Thymus (tissue), 11 donors: ENCODE results near the gene SPAG17. TPM values are rescaled to one million over a fixed set of nuclear protein-coding genes. Genes with fewer than 3 reads are reported as not detected.

Experiments
- DNase-seq, 9 donors: peaks; one replicate each; pipeline ENCODE4 v3.0.0-alpha.2; 2013; ENCODE audit warnings: low spot score in 9 of 9, low read depth in 6 of 9, missing footprints in 1 of 9
- H3K27ac ChIP-seq, 2 donors: one replicate each; pipeline ENCODE4 v1.5.1; 2013; ENCODE audit warnings: control low read depth in 1 of 2, low read depth in 1 of 2, low read length in 1 of 2, mild to moderate bottlenecking in 1 of 2, moderate library complexity in 1 of 2
- H3K27me3 ChIP-seq, 2 donors: one replicate each; pipeline ENCODE4 v1.5.1; 2013; ENCODE audit warnings: low read length in 1 of 2; ENCODE audit not compliant: control insufficient read depth in 2 of 2, insufficient read depth in 1 of 2
- H3K36me3 ChIP-seq, 2 donors: one replicate each; pipeline ENCODE4 v1.5.1; 2013; ENCODE audit warnings: low read length in 1 of 2, mild to moderate bottlenecking in 1 of 2, moderate library complexity in 1 of 2; ENCODE audit not compliant: control insufficient read depth in 2 of 2, insufficient read depth in 2 of 2
- H3K4me1 ChIP-seq, 2 donors: one replicate each; pipeline ENCODE4 v1.5.1; 2013; ENCODE audit warnings: low read length in 2 of 2; ENCODE audit not compliant: control insufficient read depth in 2 of 2, insufficient read depth in 2 of 2
- H3K4me3 ChIP-seq, 2 donors: one replicate each; pipeline ENCODE4 v1.5.1; 2013; ENCODE audit warnings: low read length in 2 of 2, control low read depth in 1 of 2, mild to moderate bottlenecking in 1 of 2
- H3K9me3 ChIP-seq, 2 donors: one replicate each; pipeline ENCODE4 v1.5.1; 2013; ENCODE audit warnings: low read length in 1 of 2, mild to moderate bottlenecking in 1 of 2; ENCODE audit not compliant: control insufficient read depth in 2 of 2, insufficient read depth in 1 of 2
- WGBS: extraction: QIAGEN DNeasy Blood & Tissue Kit; methylation state at CpG from one replicate; pipeline ENCODE4 v1.1.7; 2013; 5-methylcytosine and 5-hydroxymethylcytosine counted together
- polyA plus RNA-seq: library from polyadenylated mRNA; stranded (reverse); fragments of 200-250 nt; gene quantifications from one replicate; pipeline ENCODE4 v1.2.3, GENCODE V29; 2013
- total RNA-seq: library from RNA; stranded (reverse); fragments of 120-200 nt; gene quantifications from one replicate; pipeline ENCODE4 v1.2.4, GENCODE V29; 2013
- donor health status: healthy.

SPAG17 gene
- total and polyA plus RNA-seq, 2 donors = 0.33 to 0.50 TPM

DNA sequence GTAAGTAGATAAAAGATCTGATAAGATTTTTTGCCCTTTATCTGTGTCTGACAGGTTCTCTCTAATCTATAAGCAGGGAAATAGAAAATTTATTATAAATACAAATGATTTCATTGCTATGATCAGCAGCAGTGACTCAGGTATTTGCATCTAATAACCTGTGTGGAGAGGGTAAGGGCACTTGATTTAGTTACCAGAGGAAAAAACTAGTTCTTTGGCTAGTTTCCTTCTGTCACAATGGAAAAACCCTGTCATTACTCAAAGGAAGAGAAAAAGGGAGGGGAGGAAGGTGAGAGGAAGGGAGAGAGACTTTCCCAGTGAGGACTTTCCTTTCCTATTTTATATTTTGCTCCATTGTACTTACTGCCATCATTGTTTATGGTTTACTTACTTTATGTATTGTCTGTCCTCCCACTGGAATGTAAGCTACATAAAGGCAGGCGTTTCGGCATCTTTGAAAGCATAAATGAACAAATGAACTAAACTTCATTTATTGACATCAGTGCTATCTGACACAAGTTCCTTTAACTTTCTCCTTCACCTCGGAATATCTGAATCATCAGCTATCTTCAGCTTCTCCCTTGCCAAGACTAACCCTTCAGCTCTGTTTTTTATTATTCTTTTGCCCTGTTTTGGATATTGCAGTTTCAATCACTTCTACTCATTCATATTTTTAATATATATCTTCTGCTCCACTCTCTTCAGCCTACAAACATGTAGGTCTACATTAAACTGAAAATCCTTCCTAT lies 220.6 kb downstream of the SPAG17 start:
- Histone ChIP-seq H3K27ac (no peak overlapping the region), H3K27me3 (no peaks in the 10 kb centered on the region), H3K4me1 (no peaks in the 10 kb centered on the region), H3K36me3 (peaks cover 3 to 16% of the 10 kb centered on the region in 2 donors), H3K4me3 (no peak overlapping the region), H3K9me3 (no peaks in the 10 kb centered on the region)
- DNase-seq = no peak
- over 99% methylated on average over 3 of the region's 3 CpGs for WGBS

DNA sequence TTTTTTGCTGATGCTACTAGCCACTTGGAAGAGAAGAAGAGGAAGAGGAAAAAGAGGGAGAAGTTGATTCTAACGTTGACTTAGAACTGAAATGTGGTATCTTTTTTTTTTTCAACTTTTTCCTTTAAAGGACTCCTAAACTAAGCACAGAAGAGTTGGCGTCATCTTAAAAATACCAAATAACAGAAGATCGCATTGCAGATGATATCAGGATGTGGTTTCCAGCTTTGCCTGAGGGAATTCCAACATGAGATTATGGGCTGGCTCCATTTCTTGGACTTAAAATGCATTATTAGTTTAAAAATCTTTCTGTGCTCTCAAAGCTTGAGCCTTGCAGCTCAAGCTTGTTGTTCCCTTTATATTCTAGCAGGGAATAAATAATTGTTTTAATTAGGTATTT lies 225.7 kb downstream of the SPAG17 start:
- 80% methylated on average over 3 of the region's 3 CpGs for WGBS
- H3K27me3 ChIP-seq = no peaks in the 10 kb centered on the region
- H3K4me3 ChIP-seq = no peak overlapping the region
- DNase-seq = no peak
- peaks cover 9 to 35% of the 10 kb centered on the region in 2 donors for H3K36me3 ChIP-seq
- H3K4me1 ChIP-seq = no peaks in the 10 kb centered on the region
- H3K9me3 ChIP-seq = no peaks in the 10 kb centered on the region
- H3K27ac ChIP-seq = no peak overlapping the region

DNA sequence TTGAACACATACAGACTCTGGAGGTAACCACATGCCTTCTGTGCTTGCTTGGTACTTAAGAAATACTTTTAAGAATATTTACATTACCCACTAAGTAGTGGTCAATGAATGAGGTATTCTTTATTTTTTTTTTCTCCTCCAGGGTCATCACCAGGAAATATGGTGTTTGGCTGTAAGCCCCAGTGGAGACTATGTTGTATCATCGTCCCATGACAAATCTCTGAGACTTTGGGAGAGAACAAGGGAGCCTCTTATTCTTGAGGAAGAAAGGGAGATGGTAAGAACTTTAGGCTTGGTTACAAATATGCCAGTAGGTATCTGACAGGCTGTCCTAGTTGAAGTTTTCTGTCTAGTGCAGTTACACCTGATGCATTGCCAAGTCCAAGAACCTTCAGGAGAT lies 232.6 kb downstream of the SPAG17 start:
- DNase-seq = no peak
- H3K4me3 ChIP-seq = no peak overlapping the region
- 96% methylated on average over 1 of the region's 1 CpG for WGBS
- H3K9me3 ChIP-seq = no peaks in the 10 kb centered on the region
- peaks cover 15 to 36% of the 10 kb centered on the region in 2 donors for H3K36me3 ChIP-seq
- no peaks in the 10 kb centered on the region for H3K27me3 ChIP-seq
- H3K27ac ChIP-seq = no peak overlapping the region
- H3K4me1 ChIP-seq = no peaks in the 10 kb centered on the region

DNA sequence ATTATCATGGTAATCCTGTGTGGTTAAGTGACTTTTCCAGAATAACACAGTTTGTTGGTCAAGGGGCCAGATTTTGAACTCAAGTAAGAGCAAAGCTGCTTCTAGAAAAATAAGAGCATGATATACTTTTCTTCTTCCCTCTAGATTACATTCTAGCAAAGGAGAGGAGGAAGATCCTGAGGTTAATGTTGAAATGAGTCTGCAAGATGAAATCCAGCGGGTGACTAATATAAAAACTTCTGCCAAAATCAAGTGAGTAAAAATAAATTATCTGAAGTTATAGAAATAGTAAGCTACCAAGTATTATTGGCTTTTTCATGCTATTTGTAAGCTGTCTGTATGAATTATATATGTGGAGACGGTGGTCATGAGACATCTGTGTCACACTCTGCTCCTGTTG lies 242.7 kb downstream of the SPAG17 start:
- no peaks in the 10 kb centered on the region for H3K9me3 ChIP-seq
- peaks cover 14 to 70% of the 10 kb centered on the region in 2 donors for H3K36me3 ChIP-seq
- no peaks in the 10 kb centered on the region for H3K4me1 ChIP-seq
- H3K27me3 ChIP-seq = no peaks in the 10 kb centered on the region
- no peak overlapping the region for H3K27ac ChIP-seq
- WGBS = 96% methylated on average over 2 of the region's 2 CpGs
- no peak overlapping the region for H3K4me3 ChIP-seq
- DNase-seq = no peak

- Histone ChIP-seq H3K27me3 (no peaks in the 10 kb centered on the region), H3K27ac (no peak overlapping the region), H3K4me1 (peaks cover 8% of the 10 kb centered on the region in 2 donors), H3K9me3 (no peaks in the 10 kb centered on the region), H3K4me3 (no peak overlapping the region), H3K36me3 (peaks cover 4 to 12% of the 10 kb centered on the region in 2 donors)
- WGBS = 99% methylated on average over 2 of the region's 2 CpGs
- DNase-seq = no peak
These were observed 251.3 kb downstream of the SPAG17 start for GRCh38 chr1:117933769-117934168.

GRCh38 chr1:117932576-117932975 lies 252.5 kb downstream of the SPAG17 start:
- no peak for DNase-seq
- H3K9me3 ChIP-seq = no peaks in the 10 kb centered on the region
- over 99% methylated on average over 4 of the region's 4 CpGs for WGBS

DNA sequence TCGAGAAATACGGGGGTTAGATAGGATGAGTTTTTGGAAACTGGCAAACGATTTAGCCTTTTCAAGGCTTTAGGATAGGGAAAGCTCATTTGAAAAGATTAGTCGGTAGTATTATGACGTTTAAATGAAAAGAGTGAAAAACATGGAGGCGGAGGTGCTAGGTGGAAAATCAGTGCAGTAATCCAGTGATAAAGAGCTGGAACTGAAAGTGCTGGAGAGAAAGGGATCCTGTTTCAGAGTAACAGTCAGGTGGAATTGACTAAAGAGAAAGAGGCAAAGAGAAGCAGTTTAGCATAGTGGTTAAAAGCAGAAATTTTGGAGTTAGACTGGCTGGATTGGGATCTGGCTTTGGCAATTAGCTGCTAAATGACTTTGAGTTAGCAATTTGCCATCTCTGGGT lies 254.5 kb downstream of the SPAG17 start:
- 7% methylated on average over 6 of the region's 6 CpGs for WGBS
- Histone ChIP-seq H3K27ac (peak overlapping the region in 1 of 2 donors; percentile 58), H3K9me3 (no peaks in the 10 kb centered on the region), H3K27me3 (no peaks in the 10 kb centered on the region), H3K4me1 (peaks cover 13 to 14% of the 10 kb centered on the region in 2 donors), H3K4me3 (peak overlapping the region; percentile 83 to 96), H3K36me3 (peaks cover 0 to 3% of the 10 kb centered on the region in 2 donors)
- peak in 1 of 9 donors; percentile 0 for DNase-seq

More at GRCh38 chr1:117932576-117932975, 252.5 kb downstream of the SPAG17 start:
- Histone ChIP-seq H3K4me1 (peaks cover 13 to 14% of the 10 kb centered on the region in 2 donors), H3K27ac (no peak overlapping the region), H3K4me3 (no peak overlapping the region), H3K36me3 (peaks cover 0 to 3% of the 10 kb centered on the region in 2 donors), H3K27me3 (no peaks in the 10 kb centered on the region)

GRCh38 chr1:117930173-117930447 lies 254.9 kb downstream of the SPAG17 start:
- Histone ChIP-seq H3K27ac (peak overlapping the region; percentile 58 to 90), H3K4me1 (peaks cover 13 to 14% of the 10 kb centered on the region in 2 donors)
- peak in 3 of 9 donors; percentile 2 to 14 (median 11) for DNase-seq

GRCh38 chr1:117929343-117930172 lies 255.5 kb downstream of the SPAG17 start, which contains the start of the genes GDAP2 and WDR3:
GDAP2 (minus strand) TSS chr1:117929621; CDS start chr1:117920357, 9,264 bp downstream.
WDR3 (plus strand) TSS chr1:117929739; CDS start chr1:117933320, 3,581 bp downstream.
- peaks cover 13 to 14% of the 10 kb centered on the region in 2 donors for H3K4me1 ChIP-seq
- under 1% methylated on average over 64 of the region's 64 CpGs for WGBS
- peaks cover 0 to 2% of the 10 kb centered on the region in 2 donors for H3K36me3 ChIP-seq
- peak within 1 kb of the TSS; percentile 62 to 91 for H3K27ac ChIP-seq
- H3K9me3 ChIP-seq = no peaks in the 10 kb centered on the region
- H3K4me3 ChIP-seq = peak within 1 kb of the TSS; percentile 83 to 96
- DNase-seq = peak; percentile 86 to 97 (median 92)
- H3K27me3 ChIP-seq = no peaks in the 10 kb centered on the region

More at GRCh38 chr1:117930173-117930447, 254.9 kb downstream of the SPAG17 start:
- Histone ChIP-seq H3K36me3 (peaks cover 0 to 3% of the 10 kb centered on the region in 2 donors), H3K27me3 (no peaks in the 10 kb centered on the region), H3K9me3 (no peaks in the 10 kb centered on the region), H3K4me3 (peak overlapping the region; percentile 83 to 96)
- under 1% methylated on average over 12 of the region's 12 CpGs for WGBS
